Occipital lobe (tissue), 2 donors: ENCODE data around the gene OGFRL1. TPM values are rescaled to one million over a fixed set of nuclear protein-coding genes. Genes with fewer than 3 reads are reported as not detected.

Experiments used
- DNase-seq: peaks from one replicate; lab custom pipeline; 2025; lab: John Stamatoyannopoulos, UW
- total RNA-seq: library from RNA; depleted of rRNA; stranded (reverse); fragments of >200 nt; gene quantifications from one replicate; pipeline ENCODE4 v1.2.3, GENCODE V29; 2014

OGFRL1 gene
- total RNA-seq, 1 donor from 2014 or later, result 39.8 TPM

GRCh38 chr6:71333050-71333449, 44.4 kb downstream of the OGFRL1 start:
- DNase-seq, result no peak

- no peak for DNase-seq
These were observed 45.1 kb downstream of the OGFRL1 start for GRCh38 chr6:71333697-71334096.

DNA sequence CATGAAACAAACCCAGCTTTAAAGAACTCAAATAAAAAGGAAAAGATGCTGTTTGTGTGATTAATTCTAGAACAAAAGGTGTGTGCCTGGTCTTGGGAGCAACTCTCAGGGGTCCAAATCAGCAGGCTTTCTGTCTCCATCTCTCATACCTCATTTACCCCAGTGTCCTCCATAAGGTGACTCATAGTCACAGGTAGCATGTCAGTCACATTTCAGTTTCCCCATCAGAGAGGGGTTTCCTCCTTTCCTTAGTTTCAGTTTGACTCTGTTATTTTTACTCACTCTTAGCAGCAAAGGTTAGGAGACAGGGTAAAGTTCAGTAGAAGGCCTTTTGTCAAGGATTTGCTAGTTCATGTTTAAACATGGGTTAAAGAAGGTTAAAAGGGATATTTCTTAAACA, 46.2 kb downstream of the OGFRL1 start:
- no peak for DNase-seq

GRCh38 chr6:71335544-71335943, 46.9 kb downstream of the OGFRL1 start:
- no peak for DNase-seq

DNA sequence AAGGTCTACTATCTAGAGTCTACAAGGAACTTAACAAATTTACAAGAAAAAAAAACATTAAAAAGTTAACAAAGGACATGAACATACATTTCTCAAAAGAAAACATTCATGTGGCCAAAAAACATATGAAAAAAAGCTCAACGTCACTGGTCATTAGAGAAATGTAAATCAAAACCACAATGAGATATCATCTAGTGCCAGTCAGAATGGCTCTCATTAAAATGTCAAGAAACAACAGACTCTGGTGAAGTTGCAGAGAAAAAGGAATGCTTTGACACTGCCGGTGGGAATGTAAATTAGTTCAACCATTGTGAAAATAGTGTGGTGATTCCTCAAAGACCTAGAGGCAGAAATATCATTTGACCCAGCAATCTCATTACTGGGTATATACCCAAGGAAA, 48.3 kb downstream of the OGFRL1 start:
- no peak for DNase-seq

GRCh38 chr6:71338540-71339316, 50.1 kb downstream of the OGFRL1 start:
- no peak for DNase-seq

GRCh38 chr6:71342772-71343171, 54.2 kb downstream of the OGFRL1 start:
- no peak for DNase-seq

DNA sequence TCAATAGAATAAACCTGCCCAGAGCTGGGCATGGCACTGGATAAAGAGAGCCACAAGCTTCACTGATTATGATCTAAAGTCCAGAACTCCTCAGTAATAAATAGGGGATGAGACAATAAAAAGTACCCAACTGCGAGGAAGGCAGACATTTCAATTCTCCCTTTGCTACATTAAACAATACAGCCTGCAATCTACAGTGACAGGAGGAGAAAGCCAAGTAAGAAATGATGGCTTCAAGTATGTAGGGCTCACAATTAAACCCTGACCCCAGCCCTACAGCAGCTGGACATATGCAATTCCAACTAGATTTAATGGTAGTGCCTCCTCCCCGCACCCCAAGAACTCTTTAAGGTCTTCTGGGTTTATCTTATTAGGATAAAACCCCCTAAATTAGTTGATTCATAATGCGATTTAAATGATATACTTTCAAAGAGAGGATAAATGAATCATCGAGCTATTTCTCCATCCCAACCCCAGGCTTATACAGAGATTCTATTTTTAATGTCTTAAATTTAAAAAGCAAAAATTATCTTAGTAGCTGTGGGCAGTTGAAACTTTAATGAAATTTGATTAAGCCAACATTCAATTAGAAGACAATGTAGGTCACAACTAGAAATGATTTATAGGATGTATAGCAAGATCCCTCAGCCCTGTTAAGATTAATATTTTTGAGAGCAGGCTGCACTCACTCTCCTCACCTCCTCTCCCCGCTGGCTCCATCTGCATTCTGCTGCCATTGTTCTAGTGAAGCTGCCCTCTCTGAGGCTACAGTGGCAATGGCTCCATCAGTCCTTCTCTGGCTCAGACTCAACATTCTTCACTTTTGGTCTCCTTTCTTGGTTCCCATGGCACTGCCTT, 57.1 kb downstream of the OGFRL1 start:
- DNase-seq, result no peak

GRCh38 chr6:71346334-71346694, 57.7 kb downstream of the OGFRL1 start:
- no peak for DNase-seq

DNA sequence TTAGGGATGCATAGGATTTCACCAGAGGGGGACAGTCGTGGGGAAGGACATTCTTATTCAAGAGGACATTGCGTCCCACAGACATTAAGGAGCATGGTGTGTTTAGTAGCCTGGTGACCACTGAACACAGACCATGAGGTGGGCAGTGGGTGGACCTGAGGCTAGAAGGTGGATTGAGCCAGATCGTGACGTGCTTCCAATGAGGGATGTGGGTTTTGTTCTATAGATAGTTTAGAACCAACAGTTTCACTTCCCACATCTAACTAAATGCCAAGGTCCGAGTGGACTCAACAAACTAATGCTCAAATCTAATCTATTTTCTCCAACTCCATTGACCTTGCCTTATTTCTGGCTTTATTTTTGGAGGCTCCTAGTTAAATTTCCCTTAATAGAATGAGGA, 58.5 kb downstream of the OGFRL1 start:
- no peak for DNase-seq

GRCh38 chr6:71349395-71349794, 60.8 kb downstream of the OGFRL1 start:
- no peak for DNase-seq

GRCh38 chr6:71349976-71350615, 61.5 kb downstream of the OGFRL1 start:
- DNase-seq, result no peak

GRCh38 chr6:71351190-71351589, 62.6 kb downstream of the OGFRL1 start:
- no peak for DNase-seq
